Testis (tissue), 5 donors: ENCODE results near the gene AQP3. TPM values are rescaled to one million over a fixed set of nuclear protein-coding genes. Genes with fewer than 3 reads are reported as not detected.
"Not testable (repeated sequence)": the region's sequence is repeated elsewhere in the genome, so short reads cannot be mapped to it uniquely, and the experiment has no call there.

ENCODE experiments used
- DNase-seq: peaks from one replicate; pipeline ENCODE4 v3.0.0-alpha.2; 2019
- H3K27ac ChIP-seq, 2 donors: fragments of 200-600 bp; sonication (generic); one replicate each; pipeline ENCODE4 v1.5.1; 2019
- H3K27me3 ChIP-seq: fragments of 200-600 bp; sonication (generic); one replicate; pipeline ENCODE4 v1.5.1; 2019
- H3K36me3 ChIP-seq: fragments of 200-600 bp; sonication (generic); one replicate; pipeline ENCODE4 v1.5.1; 2017; ENCODE audit warnings: low read depth; ENCODE audit errors: missing control alignments
- H3K4me1 ChIP-seq: fragments of 200-600 bp; sonication (generic); one replicate; pipeline ENCODE4 v1.5.1; 2019
- H3K4me3 ChIP-seq, 2 donors: fragments of 200-600 bp; sonication (generic); one replicate each; pipeline ENCODE4 v1.5.1; 2017 to 2019
- H3K9me3 ChIP-seq: fragments of 200-600 bp; sonication (generic); one replicate; pipeline ENCODE4 v1.5.1; 2017
- POLR2A ChIP-seq: fragments of 450-650 bp; IDR thresholded peaks from one replicate; pipeline ENCODE4 v1.6.1; 2017; ENCODE audit warnings: antibody characterized with exemption, mild to moderate bottlenecking, moderate library complexity
- WGBS, 2 donors: methylation state at CpG; one replicate each; pipeline ENCODE4 v1.1.5; 2018; 5-methylcytosine and 5-hydroxymethylcytosine counted together
- intact Hi-C: fragments of 100-400 bp; cut with DNase I; formaldehyde crosslinking; loops from one replicate; pipeline ENCODE4 v1.15.1; 2023; ENCODE audit warnings: low total_unique reads
- long read RNA-seq, 2 donors: transcript quantifications; one replicate each; lab custom pipeline, GENCODE V29; 2026
- polyA plus RNA-seq: library from polyadenylated mRNA; stranded (reverse); fragments of 350-450 nt; fragmentation: Illumina TruSeq; extraction: RNeasy Lipid Tissue Mini Kit (QIAGEN cat#74804); gene quantifications from one replicate; pipeline ENCODE4 v1.2.3, GENCODE V29; 2014; ENCODE audit warnings: low read depth, low replicate concordance; ENCODE audit not compliant: insufficient read depth
- total RNA-seq, 2 donors: library from RNA; depleted of rRNA; stranded (reverse); fragments of >200 nt; gene quantifications; one replicate each; pipeline ENCODE4 v1.2.3, GENCODE V29; 2016
- TF ChIP-seq, protein P1 (sequence below), 3 experiments: fragments of 450-650 bp in 2 of 3; fragments of 200-600 bp in 1 of 3; sonication (generic) in 1 of 3; IDR thresholded peaks; one replicate each; pipeline ENCODE4 v1.5.1; 2016 to 2019; ENCODE audit warnings: antibody characterized with exemption in 3 of 3, mild to moderate bottlenecking in 2 of 3, moderate library complexity in 1 of 3

The AQP3 gene
- total RNA-seq (1 to 10 TPM; 4.6 to 9.0 TPM), polyA plus RNA-seq (6.3 TPM)
- long read RNA-seq, donor 1, transcript AQP3-201 (6 exons, 1,871 nt), result major isoform, 10 of 11 reads
- long read RNA-seq, donor 1, partial matches to known transcripts, result 0 of 11 reads
- long read RNA-seq, donor 1, other reads (novel, unspliced or antisense), result 0 of 11 reads
- long read RNA-seq, donor 2, transcript AQP3-201 (6 exons, 1,871 nt), result major isoform, 6 of 6 reads
- long read RNA-seq, donor 2, partial matches to known transcripts, result 0 of 6 reads
- long read RNA-seq, donor 2, other reads (novel, unspliced or antisense), result 0 of 6 reads

- peak; percentile 66 for DNase-seq
- H3K4me1 ChIP-seq, result peaks cover 11% of the 10 kb centered on the region
- H3K9me3 ChIP-seq, result no peaks in the 10 kb centered on the region
- peak within 1 kb of the TSS; percentile 45 to 56 for H3K4me3 ChIP-seq
- WGBS, 2 donors, result 1 to 2% methylated on average over 29 to 35 of the region's 50 CpGs
- intact Hi-C loops, result no loop called here
- no peaks in the 10 kb centered on the region for H3K27me3 ChIP-seq
- no peaks in the 10 kb centered on the region for H3K36me3 ChIP-seq
- no peak within 1 kb of the TSS for H3K27ac ChIP-seq
- no peak for TF ChIP-seq POLR2A
- TF ChIP-seq, protein P1, sequence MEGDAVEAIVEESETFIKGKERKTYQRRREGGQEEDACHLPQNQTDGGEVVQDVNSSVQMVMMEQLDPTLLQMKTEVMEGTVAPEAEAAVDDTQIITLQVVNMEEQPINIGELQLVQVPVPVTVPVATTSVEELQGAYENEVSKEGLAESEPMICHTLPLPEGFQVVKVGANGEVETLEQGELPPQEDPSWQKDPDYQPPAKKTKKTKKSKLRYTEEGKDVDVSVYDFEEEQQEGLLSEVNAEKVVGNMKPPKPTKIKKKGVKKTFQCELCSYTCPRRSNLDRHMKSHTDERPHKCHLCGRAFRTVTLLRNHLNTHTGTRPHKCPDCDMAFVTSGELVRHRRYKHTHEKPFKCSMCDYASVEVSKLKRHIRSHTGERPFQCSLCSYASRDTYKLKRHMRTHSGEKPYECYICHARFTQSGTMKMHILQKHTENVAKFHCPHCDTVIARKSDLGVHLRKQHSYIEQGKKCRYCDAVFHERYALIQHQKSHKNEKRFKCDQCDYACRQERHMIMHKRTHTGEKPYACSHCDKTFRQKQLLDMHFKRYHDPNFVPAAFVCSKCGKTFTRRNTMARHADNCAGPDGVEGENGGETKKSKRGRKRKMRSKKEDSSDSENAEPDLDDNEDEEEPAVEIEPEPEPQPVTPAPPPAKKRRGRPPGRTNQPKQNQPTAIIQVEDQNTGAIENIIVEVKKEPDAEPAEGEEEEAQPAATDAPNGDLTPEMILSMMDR (IDR thresholded peaks at IDR 0.05), result peak; percentile 8 to 20 (median 14)
These were observed at the start of gene AQP3 for GRCh38 chr9:33446946-33447798. TSS of gene AQP3 (minus strand) at chr9:33447593. CDS start at chr9:33447530, 63 bp downstream.

- H3K36me3 ChIP-seq, H3K4me1 ChIP-seq, H3K27ac ChIP-seq, H3K4me3 ChIP-seq, DNase-seq, intact Hi-C loops, H3K27me3 ChIP-seq, H3K9me3 ChIP-seq: not testable (repeated sequence)
- 74 to 82% methylated on average over 2 of the region's 2 CpGs for WGBS, 2 donors
These were observed 46.4 kb upstream of the AQP3 start for GRCh38 chr9:33493819-33494218.

DNA sequence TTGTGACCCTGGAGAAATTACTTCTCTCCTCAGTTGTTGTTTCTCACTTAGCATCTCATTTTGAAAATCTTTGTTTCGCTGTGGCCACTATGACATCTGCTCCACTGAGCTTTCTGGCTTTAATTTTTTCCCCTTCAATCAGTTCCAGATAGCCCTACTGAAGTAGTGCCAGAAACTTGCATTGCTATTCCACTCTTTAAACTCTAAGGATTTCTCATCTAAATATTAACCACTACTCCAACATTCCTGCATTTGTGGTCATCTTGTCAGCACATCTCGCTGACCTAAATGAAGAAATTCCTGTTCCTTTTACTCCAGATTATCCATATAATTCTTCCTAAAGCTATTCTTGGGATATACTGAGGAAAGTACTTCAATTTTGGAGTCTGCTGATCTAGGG lies 41.7 kb upstream of the AQP3 start:
- Histone ChIP-seq H3K27ac (no peak overlapping the region), H3K36me3 (no peaks in the 10 kb centered on the region), H3K4me3 (no peak overlapping the region), H3K27me3 (no peaks in the 10 kb centered on the region), H3K9me3 (no peaks in the 10 kb centered on the region), H3K4me1 (no peaks in the 10 kb centered on the region)
- 96 to 98% methylated on average over 2 of the region's 2 CpGs for WGBS, 2 donors
- no peak for DNase-seq
- intact Hi-C loops, result no loop called here
- TF ChIP-seq, protein P1 (IDR thresholded peaks at IDR 0.05), result no peak
- no peak for TF ChIP-seq POLR2A

DNA sequence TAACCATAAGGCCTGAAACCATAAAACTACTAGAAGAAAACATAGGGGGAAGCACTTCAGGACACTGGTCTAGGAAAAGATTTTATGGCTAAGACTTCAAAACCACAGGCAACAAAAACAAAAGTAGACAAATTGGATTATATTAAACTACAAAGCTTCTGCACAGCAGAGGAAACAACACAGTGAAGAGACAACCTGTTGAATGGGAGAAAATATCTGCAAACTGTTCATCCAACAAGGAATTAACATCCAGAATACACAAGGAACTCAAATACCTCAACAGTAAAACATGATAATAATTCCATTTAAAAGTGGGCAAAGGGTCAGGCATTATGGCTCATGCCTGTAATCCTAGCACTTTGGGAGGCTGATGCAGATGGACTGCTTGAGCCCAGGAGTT lies 37.9 kb upstream of the AQP3 start:
- H3K27ac ChIP-seq, DNase-seq, H3K4me1 ChIP-seq, intact Hi-C loops, H3K4me3 ChIP-seq, H3K9me3 ChIP-seq, H3K27me3 ChIP-seq, H3K36me3 ChIP-seq: not testable (repeated sequence)

- no peak for TF ChIP-seq POLR2A
- TF ChIP-seq, protein P1 (IDR thresholded peaks at IDR 0.05), result no peak
- H3K4me3 ChIP-seq, result no peak overlapping the region
- no peaks in the 10 kb centered on the region for H3K27me3 ChIP-seq
- intact Hi-C loops, result no loop called here
- no peak overlapping the region for H3K27ac ChIP-seq
- no peaks in the 10 kb centered on the region for H3K4me1 ChIP-seq
- no peaks in the 10 kb centered on the region for H3K9me3 ChIP-seq
- DNase-seq, result no peak
- no peaks in the 10 kb centered on the region for H3K36me3 ChIP-seq
- 89 to 92% methylated on average over 6 of the region's 6 CpGs for WGBS, 2 donors
These were observed 33.6 kb upstream of the AQP3 start for GRCh38 chr9:33480976-33481375.
